ENCODE results near the gene TBX21.

TBX21 gene

DNA sequence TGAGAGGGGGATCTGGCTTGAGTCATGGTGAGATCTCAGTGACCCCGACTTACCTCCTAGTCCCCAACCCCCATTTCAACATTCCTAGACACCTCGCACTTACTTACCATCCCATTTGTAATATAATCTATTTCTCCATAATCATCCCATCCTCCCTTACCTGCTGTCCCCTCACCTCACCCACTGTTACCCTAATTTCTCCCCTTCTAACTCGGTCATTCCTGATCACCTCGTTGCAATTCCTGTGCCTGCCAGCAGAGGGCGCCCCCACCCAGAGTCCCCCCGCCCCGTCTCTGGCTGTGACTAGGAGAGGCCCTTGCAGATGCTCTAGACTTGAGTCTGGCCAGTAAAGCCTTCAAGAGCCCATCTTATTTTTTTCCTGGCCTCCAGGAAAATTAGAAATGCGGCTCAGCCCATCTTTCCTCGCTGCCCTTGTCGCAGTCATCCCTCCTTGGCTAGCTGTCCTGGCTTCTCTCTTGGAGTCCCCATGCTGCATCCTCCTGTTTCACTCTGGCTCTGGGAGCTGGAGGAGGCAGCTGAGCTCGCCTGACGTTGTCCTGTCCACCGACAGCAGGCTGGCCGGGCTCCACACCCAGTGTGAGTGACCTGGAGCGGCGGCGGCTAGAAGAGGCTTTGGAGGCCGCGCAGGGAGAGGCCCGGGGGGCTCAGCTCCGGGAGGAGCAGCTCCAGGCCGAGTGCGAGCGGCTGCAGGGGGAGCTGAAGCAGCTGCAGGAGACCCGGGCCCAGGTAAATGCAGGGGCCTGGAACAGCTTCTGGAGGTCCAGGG lies 34.1 kb upstream of the TBX21 start:
- DNase-seq (ENCODE audit: low spot score): peak; percentile 93

DNA sequence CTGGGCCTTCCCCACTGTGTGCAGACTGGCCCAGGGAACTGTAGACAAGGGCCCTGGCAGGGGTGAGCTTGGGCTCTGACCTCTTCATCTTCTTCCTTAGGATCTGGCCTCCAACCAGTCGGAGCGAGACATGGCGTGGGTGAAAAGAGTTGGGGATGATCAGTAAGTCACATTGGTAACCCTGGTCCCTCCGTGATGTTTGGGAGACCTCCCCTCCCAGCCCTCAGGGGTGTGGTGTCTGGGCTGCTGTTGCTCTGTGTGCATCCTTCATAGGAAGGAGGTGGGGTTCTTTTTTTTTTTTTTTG lies 33.5 kb upstream of the TBX21 start:
- no peak for DNase-seq (ENCODE audit: low spot score)

DNA sequence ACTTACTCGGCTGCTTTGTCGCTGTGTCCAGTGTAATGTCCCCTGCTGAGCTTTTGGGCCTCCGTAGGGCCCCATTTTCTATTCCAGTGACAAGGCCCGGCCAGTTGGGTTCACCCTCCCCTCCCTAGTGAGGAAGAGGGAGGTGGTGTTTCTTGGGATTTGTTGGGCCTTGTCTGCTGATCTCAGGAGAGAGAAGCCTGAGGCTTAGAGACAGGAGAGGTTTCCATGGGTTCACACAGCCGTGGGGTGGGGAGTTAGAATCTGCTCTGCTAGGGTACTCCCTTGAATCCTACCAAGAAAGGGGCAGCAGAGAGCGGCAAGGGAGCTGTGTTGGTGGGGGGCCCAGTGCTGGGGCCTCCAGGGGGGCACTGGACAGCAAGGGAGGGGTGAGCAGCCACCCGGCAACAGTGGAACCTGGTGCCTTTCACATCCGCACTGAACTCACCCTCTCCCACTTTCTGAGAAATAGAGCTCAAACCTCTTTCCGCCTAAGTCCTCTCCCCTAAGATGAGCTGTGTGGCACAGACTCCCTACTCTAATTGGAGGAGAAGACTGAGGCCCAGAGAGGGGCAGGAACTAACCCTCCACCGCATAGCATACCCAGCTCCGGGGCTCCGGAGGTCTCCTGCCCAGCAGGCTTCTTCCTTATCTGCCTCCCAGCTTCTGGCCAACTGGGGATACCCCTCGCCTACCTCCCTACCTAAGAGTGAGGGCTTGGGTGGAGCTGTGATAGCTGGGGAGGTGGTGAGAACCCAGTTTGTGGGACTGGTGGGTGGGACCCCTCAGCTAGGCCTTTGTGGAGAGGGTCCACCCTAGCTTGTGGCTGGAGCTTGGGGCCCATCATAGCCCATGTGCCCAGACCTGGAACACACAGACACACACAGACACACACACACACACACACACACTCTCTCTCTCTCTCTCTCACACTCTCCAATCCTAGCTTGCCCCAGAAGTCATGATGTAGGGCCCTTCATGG lies 32.3 kb upstream of the TBX21 start:
- no peak for DNase-seq (ENCODE audit: low spot score)

DNA sequence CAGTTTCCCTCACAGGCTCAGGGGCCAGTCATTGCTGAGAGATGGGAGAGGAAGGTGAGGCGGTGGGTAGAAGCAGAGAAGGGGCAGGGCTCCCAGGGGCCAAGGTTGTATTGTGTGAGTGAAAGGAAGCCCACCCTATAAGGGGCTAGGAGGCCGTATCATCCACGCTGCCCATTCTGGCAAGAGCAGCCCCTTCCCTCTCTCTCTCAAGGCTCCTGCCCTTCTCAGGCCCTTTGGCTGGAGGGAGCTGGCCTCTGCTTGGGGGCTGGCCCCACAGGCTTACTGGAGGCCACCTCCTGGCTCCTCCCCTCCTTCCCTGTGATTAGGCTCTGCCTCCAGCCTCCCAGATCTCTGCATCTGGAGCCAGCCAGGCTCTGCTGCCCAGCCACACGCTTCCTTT lies 31.4 kb upstream of the TBX21 start:
- DNase-seq (ENCODE audit: low spot score): peak; percentile 48

DNA sequence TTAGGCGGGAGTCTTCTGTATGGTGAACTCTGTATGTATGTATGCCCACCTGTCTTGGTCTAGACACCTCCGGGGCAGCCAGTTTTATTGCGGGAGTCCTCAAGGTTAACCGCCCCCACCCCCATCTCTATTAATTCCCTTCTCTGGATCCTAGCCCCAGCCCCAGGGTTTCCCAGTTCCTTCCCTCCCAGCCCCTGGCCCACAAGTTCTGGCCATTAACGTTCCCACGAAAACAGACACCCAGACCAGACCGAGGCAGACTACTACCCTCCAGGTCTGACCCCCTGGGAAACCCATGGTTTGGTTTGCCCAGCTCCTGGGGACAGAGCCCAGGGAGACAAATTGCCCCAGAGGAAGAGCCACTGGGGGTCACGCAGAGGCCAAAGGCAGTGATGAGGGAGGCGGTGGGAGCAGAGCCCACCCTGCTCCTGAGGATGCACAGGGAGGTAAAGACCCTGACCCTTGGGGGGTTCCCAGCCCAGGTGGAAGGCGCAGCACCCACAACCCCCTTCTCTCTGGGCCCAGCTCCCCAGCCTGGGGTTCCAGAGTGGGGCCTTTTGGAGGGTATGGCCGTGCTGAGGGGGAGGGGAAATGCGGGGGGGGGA lies 30.5 kb upstream of the TBX21 start:
- no peak for DNase-seq (ENCODE audit: low spot score)

DNA sequence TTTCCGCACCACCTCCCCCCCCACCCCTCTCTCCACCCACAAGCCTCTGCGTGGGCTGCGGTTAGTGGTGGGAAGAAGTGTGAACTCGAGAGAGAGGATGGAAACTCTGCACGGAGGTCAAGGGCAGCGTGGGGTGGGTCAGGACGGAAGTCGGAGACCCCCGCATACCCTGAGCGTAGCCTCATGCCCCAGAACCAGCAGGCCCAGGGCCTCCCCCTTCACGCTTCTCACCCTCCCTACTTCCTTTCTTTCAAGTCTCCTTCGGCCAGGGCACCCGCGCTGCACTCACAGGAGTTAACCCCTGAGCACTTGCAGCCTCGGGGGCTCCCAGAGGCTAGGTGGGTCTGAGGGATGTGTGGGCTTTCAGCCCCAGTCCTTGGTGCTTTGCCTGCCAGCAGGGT lies 29.8 kb upstream of the TBX21 start:
- DNase-seq (ENCODE audit: low spot score): no peak

DNA sequence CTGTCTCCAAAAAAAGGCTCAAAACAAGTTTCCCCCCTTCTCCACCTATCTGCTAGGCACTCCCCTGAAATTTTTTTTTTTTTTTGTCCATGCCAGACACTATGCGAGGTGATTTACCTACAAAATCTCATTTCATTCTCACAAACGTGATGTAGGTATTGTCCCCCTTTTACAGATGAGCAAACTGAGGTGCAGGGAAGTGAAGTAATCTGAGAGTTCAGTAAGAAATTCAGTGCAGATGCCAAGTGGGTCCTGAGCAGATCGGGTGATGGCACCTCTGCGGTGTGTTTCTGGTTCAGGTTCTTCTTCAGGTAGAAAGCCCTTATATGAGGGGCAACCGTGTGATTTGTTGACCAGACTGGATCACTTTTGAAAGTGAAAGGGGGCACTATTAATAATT lies 29.4 kb upstream of the TBX21 start:
- no peak for DNase-seq (ENCODE audit: low spot score)

DNA sequence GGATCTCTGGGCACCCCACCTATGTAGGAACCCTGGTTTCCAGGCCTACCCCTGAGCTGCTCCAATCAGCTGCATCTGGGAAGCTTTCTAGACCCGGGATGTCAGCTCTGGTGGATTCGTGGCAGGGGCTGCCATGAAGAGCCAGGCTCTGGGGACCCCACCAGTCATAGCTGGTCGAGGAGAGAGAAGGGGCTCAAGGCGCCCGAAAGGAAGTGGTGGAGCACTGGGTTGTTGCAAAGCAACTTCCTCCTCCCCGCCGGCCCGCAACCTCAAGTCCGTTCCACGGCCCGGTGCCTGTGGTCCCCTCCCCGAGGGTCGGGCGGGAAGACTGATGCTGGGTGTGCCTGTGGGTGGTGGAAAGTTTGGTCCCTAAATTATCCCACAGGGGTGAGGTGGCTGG lies 28.9 kb upstream of the TBX21 start:
- DNase-seq (ENCODE audit: low spot score): no peak

DNA sequence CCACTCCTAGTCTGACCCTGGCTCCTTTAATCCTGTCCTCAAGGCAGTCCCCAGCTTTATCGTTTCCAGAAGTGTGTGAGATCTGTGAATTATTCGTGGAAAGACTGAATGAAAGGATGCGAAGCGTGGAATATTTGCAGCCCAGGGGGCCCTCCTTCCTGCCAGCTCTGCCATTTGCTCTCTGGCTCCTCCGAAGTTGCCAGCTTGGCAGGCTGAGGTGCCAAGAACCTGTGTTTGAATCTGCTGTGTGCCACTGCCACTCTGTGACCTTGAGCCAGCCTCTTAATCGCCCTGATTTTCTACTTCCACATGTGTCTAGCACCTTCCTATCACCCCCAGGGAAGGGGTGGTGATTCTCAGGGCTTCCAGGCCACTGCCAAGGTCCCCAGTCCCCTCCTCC lies 28.3 kb upstream of the TBX21 start:
- DNase-seq (ENCODE audit: low spot score): no peak

DNA sequence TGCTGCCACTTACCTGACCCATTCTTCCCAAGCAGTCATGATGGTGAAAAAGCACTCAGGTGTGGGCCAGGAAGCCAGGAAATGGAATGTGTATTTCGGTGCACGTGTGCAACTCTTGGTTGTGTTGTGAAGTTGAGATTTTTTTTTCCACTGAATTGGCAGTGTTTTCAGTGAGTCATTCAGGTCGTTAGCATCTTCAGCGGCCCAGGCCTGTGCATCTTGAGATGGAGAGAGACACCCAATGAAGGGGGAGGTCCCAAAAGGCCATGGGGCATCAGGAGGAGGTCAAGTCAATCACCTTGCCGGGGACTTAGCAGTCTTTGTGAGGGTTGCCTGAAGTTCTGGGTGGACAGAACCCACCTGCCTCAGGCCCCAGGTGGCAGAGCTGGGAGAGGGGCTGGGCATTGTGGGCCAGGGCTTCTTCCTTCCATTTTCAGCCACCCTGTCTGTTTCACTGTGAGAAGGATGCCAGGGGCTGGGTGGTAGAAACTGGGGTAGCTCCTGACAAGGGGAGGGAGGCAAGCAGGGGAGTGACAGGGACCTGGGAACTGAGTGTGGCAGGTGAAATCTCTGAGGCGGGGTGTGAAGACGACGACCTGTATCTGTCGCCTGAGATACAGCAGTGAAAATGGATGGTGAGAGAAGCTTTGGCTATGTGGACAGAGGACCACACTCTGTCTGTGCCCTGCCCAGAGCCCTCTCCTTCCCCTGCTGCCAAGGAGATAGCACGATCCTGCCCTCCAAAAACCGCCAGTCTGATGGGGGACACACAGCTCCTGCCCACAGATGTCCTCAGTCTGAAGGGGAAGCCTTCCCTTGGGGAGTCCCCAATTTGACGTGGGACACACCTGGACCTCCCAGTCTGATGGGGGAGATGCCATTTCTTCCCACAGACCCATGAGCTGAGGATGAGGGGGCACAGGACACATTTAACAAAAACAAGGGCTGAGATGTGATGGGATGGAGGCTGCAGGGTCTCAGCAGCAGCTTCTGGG lies 27.2 kb upstream of the TBX21 start:
- no peak for DNase-seq (ENCODE audit: low spot score)

DNA sequence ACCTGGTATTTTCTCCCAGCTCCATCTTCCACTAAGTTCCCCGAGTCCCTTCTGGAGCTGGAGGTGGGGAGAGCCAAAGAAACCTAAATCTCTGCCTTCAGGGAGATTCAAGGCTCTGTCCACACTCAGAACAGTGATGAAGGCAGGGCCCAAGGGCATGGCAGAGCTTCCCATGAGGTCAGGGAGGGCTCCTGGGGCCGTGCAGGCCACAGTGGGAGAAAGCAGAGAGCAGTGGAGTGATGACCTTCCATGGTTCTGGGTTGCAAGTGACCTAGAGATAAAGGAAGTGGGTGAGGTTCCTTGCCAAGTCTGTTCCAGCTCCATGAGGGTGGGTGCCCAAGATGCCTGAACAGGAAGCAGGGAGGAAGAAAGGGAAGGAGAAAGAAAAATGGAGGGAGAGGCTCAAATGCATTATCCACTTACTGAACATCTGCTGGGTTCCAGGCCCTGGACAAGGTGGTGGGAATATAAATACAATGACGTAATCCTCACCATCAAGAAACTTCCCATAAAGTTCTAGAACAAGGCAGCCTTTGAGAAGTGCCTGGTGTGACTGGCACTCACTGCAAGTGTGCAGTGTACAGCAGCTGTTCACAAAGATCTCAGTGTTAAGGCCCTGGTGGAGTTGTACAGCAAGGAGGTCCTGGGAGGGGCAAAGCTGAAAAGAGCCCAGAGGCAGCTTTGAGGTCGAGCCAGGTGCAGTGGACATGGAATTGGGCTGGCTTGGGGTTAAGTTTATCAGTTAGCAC lies 25.8 kb upstream of the TBX21 start:
- DNase-seq (ENCODE audit: low spot score): no peak

DNA sequence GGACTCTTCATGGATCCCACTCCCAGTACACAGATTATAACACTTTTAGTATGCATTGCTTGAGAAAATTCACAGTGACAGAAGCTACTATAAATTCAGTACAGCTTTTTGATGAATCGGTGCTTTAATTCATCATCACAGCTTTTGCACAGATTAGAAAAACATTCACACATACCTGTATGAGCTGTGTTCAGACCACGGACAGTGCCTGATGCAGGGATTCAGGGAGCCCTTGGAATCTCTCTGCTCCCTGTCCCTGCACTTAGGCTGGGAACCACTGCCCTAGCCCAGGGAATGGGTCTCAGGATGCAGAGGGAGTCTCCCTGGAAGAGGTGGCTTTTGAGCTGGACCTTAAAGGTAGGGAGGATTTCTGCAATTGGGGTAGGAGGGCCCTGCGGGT lies 25.2 kb upstream of the TBX21 start:
- no peak for DNase-seq (ENCODE audit: low spot score)

DNA sequence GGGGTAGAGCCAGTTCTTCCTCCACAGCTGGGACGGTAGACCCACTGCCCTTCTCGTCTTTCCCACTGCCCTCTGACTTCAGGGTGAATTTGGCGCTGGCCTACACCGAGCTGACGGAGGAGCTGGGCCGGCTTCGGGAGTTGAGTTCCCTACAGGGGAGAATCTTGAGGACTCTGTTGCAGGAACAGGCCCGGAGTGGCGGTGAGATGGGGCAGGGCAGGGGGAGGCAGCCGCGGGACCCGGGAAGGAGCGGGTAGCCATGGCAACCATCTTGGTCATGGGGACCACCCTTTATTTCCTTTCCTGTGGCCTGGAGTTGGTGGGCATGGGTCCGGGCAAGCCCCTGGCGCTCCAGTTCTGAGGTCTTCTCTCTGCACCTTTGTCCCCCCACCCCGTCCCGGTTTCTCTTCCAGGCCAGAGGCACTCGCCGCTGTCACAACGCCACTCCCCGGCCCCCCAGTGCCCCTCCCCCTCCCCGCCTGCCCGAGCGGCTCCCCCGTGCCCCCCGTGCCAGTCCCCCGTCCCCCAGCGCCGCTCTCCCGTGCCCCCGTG lies 24.6 kb upstream of the TBX21 start:
- DNase-seq (ENCODE audit: low spot score): no peak

DNA sequence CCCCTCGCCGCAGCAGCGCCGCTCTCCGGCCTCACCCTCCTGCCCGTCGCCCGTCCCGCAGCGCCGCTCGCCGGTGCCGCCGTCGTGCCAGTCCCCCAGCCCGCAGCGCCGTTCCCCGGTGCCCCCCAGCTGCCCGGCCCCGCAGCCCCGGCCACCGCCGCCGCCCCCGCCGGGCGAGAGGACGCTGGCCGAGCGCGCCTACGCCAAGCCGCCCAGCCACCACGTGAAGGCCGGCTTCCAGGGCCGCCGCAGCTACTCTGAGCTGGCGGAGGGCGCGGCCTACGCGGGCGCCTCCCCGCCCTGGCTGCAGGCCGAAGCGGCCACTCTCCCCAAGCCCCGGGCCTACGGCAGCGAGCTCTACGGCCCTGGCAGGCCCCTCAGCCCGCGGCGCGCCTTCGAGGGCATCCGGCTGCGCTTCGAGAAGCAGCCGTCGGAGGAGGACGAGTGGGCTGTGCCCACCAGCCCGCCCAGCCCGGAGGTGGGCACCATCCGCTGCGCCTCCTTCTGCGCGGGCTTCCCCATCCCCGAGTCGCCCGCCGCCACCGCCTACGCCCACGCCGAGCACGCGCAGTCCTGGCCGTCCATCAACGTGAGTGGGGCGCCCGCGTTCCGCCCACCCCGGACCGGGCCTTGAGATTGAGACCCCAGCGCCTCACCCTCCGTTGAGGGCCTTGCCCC lies 24.0 kb upstream of the TBX21 start:
- DNase-seq (ENCODE audit: low spot score): peak; percentile 81

DNA sequence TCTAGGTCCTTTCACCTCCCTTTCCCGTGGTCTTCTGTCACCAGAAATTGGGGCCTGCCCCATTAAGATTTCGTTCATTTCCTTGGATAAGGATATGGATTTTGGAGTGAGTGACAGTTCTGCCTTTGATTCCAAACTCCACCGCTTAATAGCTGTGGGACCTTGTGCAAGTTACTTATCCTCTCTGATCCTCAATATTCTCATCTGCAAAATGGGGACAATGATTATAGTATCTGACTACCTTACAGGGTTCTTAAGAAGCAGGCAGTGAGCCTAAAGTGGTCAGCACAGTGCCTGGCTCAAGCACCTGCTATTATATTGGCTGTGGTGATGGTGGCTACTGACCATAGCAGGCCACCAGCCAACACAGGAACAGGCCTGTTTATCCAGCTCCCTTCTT lies 23.4 kb upstream of the TBX21 start:
- no peak for DNase-seq (ENCODE audit: low spot score)

DNA sequence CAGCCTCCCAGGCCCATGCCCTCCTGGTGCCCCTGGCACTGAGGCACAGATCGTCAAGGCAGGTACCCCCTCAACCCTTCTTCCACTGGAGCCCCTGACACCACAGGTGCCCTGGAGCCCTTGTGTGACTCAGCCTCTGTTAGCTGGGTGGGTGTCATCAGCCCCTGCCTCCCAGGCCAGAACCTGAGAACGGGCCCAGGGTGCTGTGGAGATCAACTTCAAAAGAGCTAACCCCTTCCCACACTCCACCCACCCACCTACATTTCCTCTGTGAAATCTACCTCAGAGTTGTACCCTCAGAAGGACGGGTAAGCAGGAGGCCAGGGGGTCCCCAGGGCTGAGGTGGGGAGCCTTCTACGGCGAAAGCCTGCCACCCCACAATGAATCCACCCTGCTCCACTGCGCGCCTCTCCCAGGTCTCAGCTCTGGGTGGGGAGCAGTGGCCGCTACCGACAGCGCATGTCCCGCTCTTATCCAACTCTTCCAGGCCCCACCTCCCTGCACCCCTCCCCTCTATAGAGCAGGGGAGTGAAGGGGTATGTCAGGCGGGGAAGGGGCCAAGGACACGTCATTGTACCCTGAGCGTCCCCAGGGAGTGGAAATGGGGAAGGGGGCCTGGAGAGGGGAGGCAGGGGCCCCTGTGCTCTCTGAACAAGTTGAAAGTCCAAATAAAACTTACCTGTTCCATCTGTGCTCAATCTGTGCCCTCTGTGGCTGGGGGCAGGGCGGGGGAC lies 21.5 kb upstream of the TBX21 start:
- no peak for DNase-seq (ENCODE audit: low spot score)

DNA sequence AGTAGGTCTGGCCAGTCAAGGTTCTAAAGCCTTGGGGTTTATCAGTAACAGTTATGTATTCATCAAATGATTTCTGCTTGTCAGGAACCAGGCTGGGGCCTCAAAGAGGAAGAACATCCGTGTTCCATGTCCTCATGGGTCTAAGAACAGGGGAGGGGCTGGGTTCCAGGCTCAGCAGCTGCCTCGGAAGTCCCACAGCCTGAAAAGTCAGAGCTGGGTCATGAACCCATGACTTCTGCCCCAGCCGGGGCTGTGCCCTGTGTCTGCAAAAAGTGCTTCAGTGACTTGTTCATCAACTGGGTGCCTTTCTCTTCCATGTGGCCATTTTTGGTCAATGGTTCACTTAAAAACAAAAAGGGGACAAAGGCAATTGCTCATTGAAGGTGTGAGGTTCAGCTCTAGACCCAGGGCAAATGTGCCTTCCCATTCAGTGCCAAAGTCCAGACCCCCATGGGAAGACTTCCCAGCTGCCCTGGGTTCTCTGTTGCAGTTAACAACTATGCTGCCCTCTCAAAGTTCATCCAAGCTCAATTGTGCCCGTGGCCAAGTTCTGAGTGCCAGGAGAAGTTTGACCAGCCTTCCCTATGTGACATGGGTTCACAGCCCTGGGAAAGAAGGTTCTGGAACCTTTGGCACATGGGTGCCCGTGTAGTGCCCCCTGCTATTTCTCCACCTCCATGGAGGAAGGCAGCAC lies 20.6 kb upstream of the TBX21 start:
- DNase-seq (ENCODE audit: low spot score): no peak

DNA sequence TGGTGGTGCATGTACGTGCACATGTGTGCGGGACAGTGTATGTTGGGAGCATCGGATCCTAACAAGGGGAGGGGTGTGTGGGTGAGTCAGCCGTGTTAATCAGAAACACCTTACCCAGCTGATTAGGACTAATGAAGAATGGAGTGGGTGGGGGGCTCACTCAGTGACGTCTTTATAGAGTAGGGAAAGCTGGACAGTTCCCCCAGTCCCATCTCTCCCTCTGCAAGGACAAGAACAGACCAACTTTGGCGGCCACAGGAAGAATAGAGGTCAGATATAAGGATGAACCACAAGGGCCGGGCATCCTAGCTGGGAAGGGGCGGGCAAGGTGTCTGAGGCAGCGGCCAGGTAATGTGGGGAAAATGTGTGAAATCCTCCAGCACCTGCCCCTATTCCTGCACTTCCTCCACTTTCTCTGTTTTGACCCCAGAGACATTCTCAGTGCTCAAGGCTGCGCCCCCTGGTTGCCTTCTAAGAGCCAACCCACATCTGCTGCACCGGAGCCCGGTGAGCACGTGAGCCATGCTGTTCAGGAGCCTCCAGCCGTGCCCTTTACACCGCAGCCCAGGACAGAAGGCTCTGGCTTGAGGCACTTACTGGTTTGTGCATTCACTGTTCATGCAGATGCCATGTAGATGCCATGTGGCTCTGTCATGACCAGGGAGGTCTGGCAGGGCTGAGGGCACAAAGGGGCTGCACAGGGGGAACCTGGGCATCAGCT lies 18.9 kb upstream of the TBX21 start:
- DNase-seq (ENCODE audit: low spot score): peak; percentile 75

Data from iPS-NIHi11 (cell line).